Type B pancreatic cell (in vitro differentiated cells): ENCODE data around the gene GPC5. TPM values are rescaled to one million over a fixed set of nuclear protein-coding genes. Genes with fewer than 3 reads are reported as not detected.

Experiments
- DNase-seq: peaks from one replicate; pipeline ENCODE4 v3.0.0; 2021; ENCODE audit warnings: mixed read lengths; ENCODE audit not compliant: unreplicated experiment; ENCODE audit errors: extremely low spot score
- H3K27ac Mint-ChIP-seq: 2 replicates; pipeline ENCODE4 v1.8.0; 2021; ENCODE audit warnings: mild to moderate bottlenecking, mixed read lengths
- H3K27me3 Mint-ChIP-seq: 2 replicates; pipeline ENCODE4 v1.8.0; 2021; ENCODE audit warnings: mixed read lengths
- H3K36me3 Mint-ChIP-seq: 2 replicates; pipeline ENCODE4 v1.8.0; 2021; ENCODE audit warnings: mixed read lengths
- H3K4me1 Mint-ChIP-seq: one replicate; pipeline ENCODE4 v1.8.0; 2021; ENCODE audit warnings: mixed read lengths; ENCODE audit not compliant: unreplicated experiment
- H3K4me3 Mint-ChIP-seq: 2 replicates; pipeline ENCODE4 v1.8.0; 2021; ENCODE audit warnings: mild to moderate bottlenecking, mixed read lengths
- H3K9me3 Mint-ChIP-seq: 2 replicates; pipeline ENCODE4 v1.8.0; 2021; ENCODE audit warnings: mixed read lengths
- CTCF ChIP-seq: fragments of 200-600 bp; sonication (generic); conservative IDR thresholded peaks from 2 replicates; pipeline ENCODE4 v1.5.0; 2021; ENCODE audit warnings: antibody characterized with exemption, mild to moderate bottlenecking
- total RNA-seq: library from RNA; stranded (reverse); gene quantifications from 2 replicates; pipeline ENCODE4 v1.2.1, GENCODE V29; 2021; ENCODE audit warnings: low replicate concordance

GPC5 gene
- total RNA-seq, 1 donor from 2014 or later: 2.8 TPM

GRCh38 chr13:91962946-91963345 is 564.5 kb downstream of the GPC5 start:
- Mint-ChIP-seq H3K36me3 (no peaks in the 10 kb centered on the region), H3K4me3 (no peak overlapping the region), H3K4me1 (no peaks in the 10 kb centered on the region), H3K9me3 (no peaks in the 10 kb centered on the region), H3K27ac (no peak overlapping the region), H3K27me3 (no peaks in the 10 kb centered on the region)
- no peak for TF ChIP-seq CTCF
- DNase-seq: no peak

- Mint-ChIP-seq H3K27ac (no peak overlapping the region), H3K9me3 (no peaks in the 10 kb centered on the region), H3K36me3 (no peaks in the 10 kb centered on the region), H3K4me3 (no peak overlapping the region), H3K27me3 (no peaks in the 10 kb centered on the region), H3K4me1 (no peaks in the 10 kb centered on the region)
- no peak for DNase-seq
- no peak for TF ChIP-seq CTCF
Measured at GRCh38 chr13:91965511-91965910, 567.1 kb downstream of the GPC5 start.

GRCh38 chr13:91978571-91978970 is 580.1 kb downstream of the GPC5 start:
- H3K27me3 Mint-ChIP-seq: no peaks in the 10 kb centered on the region
- DNase-seq: no peak
- no peak for TF ChIP-seq CTCF
- no peak overlapping the region for H3K27ac Mint-ChIP-seq
- H3K4me3 Mint-ChIP-seq: no peak overlapping the region
- peaks cover 4% of the 10 kb centered on the region for H3K9me3 Mint-ChIP-seq
- no peaks in the 10 kb centered on the region for H3K4me1 Mint-ChIP-seq
- no peaks in the 10 kb centered on the region for H3K36me3 Mint-ChIP-seq

GRCh38 chr13:91986761-91987483 is 588.5 kb downstream of the GPC5 start:
- Mint-ChIP-seq H3K4me1 (no peaks in the 10 kb centered on the region), H3K36me3 (no peaks in the 10 kb centered on the region), H3K4me3 (no peak overlapping the region), H3K27ac (no peak overlapping the region), H3K27me3 (no peaks in the 10 kb centered on the region), H3K9me3 (no peaks in the 10 kb centered on the region)
- no peak for DNase-seq
- no peak for TF ChIP-seq CTCF

- TF ChIP-seq CTCF: no peak
- H3K27ac Mint-ChIP-seq: no peak overlapping the region
- no peaks in the 10 kb centered on the region for H3K9me3 Mint-ChIP-seq
- H3K4me3 Mint-ChIP-seq: no peak overlapping the region
- no peaks in the 10 kb centered on the region for H3K36me3 Mint-ChIP-seq
- H3K27me3 Mint-ChIP-seq: no peaks in the 10 kb centered on the region
- H3K4me1 Mint-ChIP-seq: no peaks in the 10 kb centered on the region
- DNase-seq: no peak
Measured at GRCh38 chr13:91988331-91988730, 589.9 kb downstream of the GPC5 start.

GRCh38 chr13:92012787-92013186 is 614.4 kb downstream of the GPC5 start:
- no peak for TF ChIP-seq CTCF
- Mint-ChIP-seq H3K4me1 (no peaks in the 10 kb centered on the region), H3K27ac (no peak overlapping the region), H3K4me3 (no peak overlapping the region), H3K9me3 (no peaks in the 10 kb centered on the region), H3K27me3 (no peaks in the 10 kb centered on the region), H3K36me3 (no peaks in the 10 kb centered on the region)
- DNase-seq: no peak
